Measurements from ENCODE around the gene PFN3.

DNA sequence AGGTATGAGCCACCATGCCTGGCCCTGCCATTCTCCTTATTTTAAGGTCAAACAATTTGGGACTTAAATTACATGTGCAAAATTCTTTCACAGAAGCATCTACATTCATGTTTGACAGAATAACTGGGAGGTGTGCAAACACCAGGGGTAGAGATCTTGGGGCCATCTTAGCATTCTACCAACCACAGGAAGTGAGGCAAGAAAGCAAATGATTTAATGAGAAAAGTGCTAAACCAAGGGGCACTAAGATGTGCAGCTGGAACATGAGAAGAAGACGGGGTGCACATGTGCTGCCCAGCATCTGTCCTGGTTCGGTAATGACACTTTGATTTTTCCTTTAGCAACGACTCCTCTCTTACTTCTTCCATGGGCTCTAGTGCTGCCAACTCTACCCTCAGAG is 10.1 kb upstream of the PFN3 start:
- TF ChIP-seq, protein P1, sequence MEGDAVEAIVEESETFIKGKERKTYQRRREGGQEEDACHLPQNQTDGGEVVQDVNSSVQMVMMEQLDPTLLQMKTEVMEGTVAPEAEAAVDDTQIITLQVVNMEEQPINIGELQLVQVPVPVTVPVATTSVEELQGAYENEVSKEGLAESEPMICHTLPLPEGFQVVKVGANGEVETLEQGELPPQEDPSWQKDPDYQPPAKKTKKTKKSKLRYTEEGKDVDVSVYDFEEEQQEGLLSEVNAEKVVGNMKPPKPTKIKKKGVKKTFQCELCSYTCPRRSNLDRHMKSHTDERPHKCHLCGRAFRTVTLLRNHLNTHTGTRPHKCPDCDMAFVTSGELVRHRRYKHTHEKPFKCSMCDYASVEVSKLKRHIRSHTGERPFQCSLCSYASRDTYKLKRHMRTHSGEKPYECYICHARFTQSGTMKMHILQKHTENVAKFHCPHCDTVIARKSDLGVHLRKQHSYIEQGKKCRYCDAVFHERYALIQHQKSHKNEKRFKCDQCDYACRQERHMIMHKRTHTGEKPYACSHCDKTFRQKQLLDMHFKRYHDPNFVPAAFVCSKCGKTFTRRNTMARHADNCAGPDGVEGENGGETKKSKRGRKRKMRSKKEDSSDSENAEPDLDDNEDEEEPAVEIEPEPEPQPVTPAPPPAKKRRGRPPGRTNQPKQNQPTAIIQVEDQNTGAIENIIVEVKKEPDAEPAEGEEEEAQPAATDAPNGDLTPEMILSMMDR (optimal IDR thresholded peaks at IDR 0.05 in 1 of 3, IDR thresholded peaks at IDR 0.05 in 1 of 3, conservative IDR thresholded peaks at IDR 0.05 in 1 of 3; ENCODE audit: extremely low read depth in 1 of 3, insufficient read depth in 2 of 3, low read length in 3 of 3): no peak
- no peak for TF ChIP-seq EZH2 (IDR thresholded peaks at IDR 0.05; ENCODE audit: low read length)

All from keratinocyte (primary cell).